SK-N-SH (cell line): ENCODE measurements around the gene TNFRSF21.

Source experiments
- CTCF ChIP-seq: fragments of 200-600 bp; sonication (generic); IDR thresholded peaks from 2 replicates; pipeline ENCODE4 v1.6.1; 2017; ENCODE audit warnings: antibody characterized with exemption, mild to moderate bottlenecking, moderate library complexity
- FOSL2 ChIP-seq: IDR thresholded peaks from 2 replicates; pipeline ENCODE4 v1.4.0; 2012; ENCODE audit warnings: low read depth, mild to moderate bottlenecking, moderate library complexity, borderline replicate concordance
- GABPA ChIP-seq: IDR thresholded peaks from 2 replicates; pipeline ENCODE4 v1.4.0; 2012; ENCODE audit warnings: low read depth, mild to moderate bottlenecking
- POLR2AphosphoS5 ChIP-seq: IDR thresholded peaks from 2 replicates; pipeline ENCODE4 v1.6.1; 2012; ENCODE audit warnings: low read depth, low read length
- RAD21 ChIP-seq: IDR thresholded peaks from 2 replicates; pipeline ENCODE4 v1.6.1; 2012; ENCODE audit warnings: mild to moderate bottlenecking, low read length
- TAF1 ChIP-seq: IDR thresholded peaks from 2 replicates; pipeline ENCODE4 v1.6.1; 2012; ENCODE audit warnings: low read depth, mild to moderate bottlenecking, low read length, moderate library complexity, borderline replicate concordance
- USF2 ChIP-seq: fragments of 150-350 bp; IDR thresholded peaks from 2 replicates; pipeline ENCODE4 v1.6.1; 2017; ENCODE audit warnings: antibody characterized with exemption, low read length, low read depth, borderline replicate concordance
- YY1 ChIP-seq: IDR thresholded peaks from 2 replicates; pipeline ENCODE4 v1.4.0; 2012; ENCODE audit warnings: low read depth, mild to moderate bottlenecking
- ZBTB33 ChIP-seq: IDR thresholded peaks from 2 replicates; pipeline ENCODE4 v1.4.0; 2012; ENCODE audit warnings: low read depth, borderline replicate concordance
- TF ChIP-seq, protein P1 (sequence below): IDR thresholded peaks from 2 replicates; pipeline ENCODE4 v1.4.0; 2012; ENCODE audit warnings: low read depth

DNA sequence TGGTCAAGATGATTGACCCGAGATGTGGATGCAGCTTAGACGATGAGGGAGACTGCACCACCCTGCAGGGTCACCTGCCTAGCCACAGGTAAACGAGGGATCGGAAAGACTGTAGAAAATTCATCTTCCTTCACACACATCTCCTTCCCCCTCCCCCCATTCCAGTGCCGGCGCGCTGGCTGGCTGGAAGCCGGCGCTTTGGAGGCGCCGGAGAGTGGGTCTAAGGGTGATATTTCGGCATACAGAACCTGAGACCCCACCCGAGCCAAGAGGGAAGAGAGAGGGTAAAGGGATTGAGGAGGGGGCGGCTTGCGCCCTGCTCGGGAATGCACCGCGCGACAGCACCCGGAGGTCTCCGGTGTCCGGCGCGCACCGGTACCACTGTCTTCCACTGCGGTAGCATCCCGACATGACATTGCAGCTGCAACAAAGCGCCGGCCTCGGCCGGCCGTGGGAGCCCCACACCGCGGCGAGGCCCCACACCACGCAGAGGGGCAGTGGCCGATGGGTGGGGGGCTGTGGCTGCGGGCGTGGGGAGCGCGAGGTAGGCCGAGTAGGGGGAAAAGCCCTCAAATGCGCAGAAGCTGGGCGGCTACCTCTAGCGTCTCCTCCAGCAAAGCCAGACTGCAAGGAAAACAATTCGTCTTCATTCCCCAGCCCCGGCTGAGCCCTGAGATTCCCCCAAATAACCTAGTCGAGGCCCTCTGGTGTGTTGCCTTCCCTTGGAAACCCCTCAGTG is 984 bp downstream of the TNFRSF21 start:
- TF ChIP-seq, protein P1, sequence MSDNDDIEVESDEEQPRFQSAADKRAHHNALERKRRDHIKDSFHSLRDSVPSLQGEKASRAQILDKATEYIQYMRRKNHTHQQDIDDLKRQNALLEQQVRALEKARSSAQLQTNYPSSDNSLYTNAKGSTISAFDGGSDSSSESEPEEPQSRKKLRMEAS: no peak
- no peak for TF ChIP-seq POLR2AphosphoS5
- TF ChIP-seq TAF1: no peak
- TF ChIP-seq ZBTB33: no peak
- TF ChIP-seq RAD21: no peak
- TF ChIP-seq CTCF: no peak
- no peak for TF ChIP-seq GABPA
- no peak for TF ChIP-seq USF2
- TF ChIP-seq YY1: no peak
- TF ChIP-seq FOSL2: no peak
